Stimulated activated CD4-positive, alpha-beta T cell treated with anti-CD3 and anti-CD28 coated beads, Interleukin-15, amount 100 ng/mL, for 24 hours (primary cell): ENCODE measurements around the gene SLC22A6.
A peak's percentile ranks its signal among the peaks of the same experiment; 100 is the strongest.
"Not testable (repeated sequence)": the region's sequence is repeated elsewhere in the genome, so short reads cannot be mapped to it uniquely, and the experiment has no call there.

Experiments used
- DNase-seq: peaks from one replicate; pipeline ENCODE4 v3.0.0-alpha.2; 2020

SLC22A6 gene

DNA sequence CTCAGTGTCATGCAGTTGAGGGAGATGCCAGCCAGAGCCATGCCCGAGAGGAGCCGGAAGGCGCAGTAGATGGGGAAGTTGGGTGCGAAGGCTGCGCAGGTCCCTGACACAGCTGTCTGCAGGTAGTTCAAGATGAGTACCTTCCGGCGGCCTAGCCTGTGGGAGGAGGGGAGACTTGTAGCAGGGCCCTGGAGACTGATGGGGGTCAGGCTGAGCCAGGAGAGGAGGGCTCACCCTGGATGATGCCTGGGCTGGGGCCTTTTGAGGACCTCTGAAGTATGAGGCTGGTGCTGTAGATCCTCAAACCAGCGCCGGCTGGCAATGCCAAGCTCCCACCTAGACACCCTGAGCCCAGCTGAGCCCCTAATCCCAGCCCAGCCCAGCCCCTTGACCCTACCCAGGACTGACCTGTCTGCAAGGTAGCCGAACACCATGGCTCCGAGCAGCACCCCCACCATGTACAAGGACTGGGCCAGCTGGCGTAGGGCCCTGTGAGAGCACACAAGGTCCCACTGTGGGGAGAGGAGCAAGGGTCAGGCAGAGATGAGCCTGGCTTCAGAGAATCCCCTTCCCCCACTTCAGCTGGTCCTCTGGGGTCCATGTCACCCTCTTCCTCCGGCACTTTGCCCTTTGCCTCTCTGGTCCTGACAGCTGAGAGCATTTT is 1.1 kb downstream of the SLC22A6 start:
- DNase-seq, result no peak

DNA sequence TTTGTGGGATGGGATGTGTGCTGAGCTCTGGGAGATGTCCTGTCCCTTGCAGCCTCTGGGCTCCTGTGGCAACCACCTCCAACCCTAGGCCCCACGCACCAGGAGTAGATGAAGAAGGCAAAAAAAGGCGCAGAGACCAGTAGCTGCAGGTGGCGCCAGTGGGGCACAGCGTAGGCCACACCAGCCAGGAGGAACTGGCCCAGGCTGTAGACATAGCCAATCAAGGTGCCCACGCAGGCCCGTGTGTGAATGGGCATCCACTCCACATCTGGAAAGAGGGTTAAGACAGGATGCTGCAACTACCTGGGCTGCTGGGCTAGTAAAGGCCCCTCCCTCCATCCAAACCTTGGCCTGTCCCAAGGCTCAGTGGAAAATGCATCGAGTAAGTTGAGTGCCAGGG is 3.0 kb downstream of the SLC22A6 start:
- DNase-seq, result no peak

DNA sequence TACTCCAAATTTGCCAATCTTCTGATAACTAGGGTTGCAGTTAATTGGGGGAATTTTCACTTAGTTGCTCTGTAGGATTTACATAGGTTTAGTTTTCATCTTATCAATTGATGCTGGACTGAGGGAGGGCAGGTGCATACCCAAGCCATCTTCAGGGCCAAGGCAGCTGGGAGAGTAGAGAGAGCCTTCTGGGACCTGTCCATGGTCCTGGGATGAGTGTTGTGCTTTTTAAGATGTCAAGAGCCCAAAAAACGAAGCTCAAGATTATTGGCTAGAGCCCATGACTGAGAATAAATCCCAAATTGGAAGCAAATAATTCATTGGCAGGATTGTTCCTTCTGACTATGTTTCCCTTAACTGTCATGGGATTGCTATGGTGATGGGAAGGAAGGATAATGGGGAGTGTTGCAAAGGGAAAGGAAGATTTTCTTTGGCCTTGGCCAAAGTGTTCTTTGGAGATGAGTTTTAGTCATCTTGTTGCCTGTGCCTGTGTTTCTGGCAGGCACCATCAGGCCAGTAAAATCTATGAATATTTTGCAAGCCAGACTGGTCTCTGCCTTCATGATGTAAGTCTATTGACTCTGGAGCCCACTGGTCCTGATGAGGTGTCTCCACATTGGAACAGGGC is 4.5 kb downstream of the SLC22A6 start:
- no peak for DNase-seq

DNA sequence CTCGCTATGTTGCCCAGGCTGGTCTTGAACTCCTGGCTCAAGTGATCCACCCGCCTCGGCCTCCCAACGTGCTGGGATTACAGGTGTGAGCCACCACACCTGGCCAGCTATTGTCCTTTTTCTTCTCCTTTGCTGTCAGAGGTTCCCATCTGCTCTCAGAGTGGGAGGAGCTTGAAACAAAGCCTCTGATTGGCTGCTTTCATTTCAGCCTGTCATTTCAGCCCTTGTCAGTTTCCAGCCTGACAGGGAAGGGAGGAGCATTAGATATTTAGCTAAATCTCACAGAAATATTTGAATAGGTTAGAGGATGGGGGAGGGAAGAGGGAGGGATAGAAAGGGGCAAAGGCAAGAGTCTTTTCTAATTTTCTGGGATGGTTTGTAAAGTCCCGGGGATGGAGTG is 8.7 kb downstream of the SLC22A6 start:
- no peak for DNase-seq

DNA sequence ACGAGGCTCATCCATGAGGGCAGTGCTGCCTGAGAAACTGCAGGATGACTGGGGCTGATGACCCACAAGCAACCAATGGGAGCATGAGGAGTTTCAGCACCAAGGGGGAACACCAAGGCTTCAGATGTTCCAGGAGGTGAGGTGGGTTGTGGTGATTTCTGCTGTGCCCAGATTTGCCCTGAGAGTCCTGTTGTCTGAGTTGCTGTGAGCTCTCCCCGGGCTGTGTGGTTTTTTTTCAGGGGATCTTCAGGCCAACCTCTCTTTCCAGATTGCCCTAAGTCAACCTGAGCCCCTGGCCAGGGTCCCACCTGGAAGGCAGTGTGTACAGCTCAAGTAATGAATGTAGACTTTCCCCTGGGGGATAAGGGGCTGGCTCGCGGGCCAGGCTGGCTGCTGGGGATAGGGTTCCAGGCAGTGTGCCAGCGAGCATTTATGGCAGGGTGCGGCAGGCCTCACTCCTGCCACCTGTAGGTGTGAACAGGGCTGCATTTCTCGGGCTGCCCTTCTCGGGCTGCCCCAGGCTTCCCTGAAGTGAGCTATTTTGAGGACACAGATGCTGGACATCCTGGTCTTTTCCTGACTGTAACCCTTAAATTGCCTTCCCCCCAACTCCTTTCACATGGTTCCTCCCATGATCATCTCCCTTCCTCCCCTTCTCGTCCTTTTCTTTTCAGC is 9.8 kb downstream of the SLC22A6 start:
- DNase-seq, result peak; percentile 40

DNA sequence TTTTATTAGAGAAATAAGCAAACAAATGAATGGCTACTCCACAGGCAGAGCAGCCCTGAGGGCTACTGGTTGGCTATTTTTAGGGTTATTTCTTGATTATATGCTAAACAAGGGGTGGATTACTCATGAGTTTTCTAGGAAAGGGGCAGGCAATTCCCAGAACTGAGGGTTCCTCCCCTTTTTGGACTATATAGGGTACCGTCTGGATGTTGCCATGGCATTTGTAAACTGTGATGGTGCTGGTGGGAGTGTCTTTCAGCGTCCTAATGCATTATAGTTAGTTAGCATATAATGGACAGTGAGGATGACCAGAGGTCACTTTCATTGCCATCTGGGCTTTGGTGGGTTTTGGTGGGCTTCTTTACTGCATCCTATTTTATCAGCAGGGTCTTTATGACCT is 19.2 kb downstream of the SLC22A6 start:
- DNase-seq, result no peak

DNA sequence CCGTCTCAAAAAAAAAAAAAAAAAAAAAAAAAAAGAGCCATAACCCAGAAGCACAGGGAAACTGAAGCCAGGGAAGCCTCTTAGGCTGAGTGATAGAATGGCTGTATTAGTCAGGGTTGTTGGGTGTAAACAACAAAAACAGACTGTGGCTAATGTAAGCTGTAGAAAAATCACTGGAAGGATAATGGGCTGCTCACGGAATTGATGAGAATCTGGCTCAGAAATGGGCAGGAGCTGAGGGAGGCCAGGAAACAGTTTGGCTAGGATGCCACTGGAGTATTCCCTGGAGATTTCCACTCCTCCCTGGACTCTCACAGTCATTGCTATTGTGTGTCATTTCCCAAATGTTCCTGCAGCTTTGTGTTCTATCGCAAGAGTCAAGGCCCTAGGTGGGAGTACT is 22.4 kb downstream of the SLC22A6 start:
- no peak for DNase-seq

DNA sequence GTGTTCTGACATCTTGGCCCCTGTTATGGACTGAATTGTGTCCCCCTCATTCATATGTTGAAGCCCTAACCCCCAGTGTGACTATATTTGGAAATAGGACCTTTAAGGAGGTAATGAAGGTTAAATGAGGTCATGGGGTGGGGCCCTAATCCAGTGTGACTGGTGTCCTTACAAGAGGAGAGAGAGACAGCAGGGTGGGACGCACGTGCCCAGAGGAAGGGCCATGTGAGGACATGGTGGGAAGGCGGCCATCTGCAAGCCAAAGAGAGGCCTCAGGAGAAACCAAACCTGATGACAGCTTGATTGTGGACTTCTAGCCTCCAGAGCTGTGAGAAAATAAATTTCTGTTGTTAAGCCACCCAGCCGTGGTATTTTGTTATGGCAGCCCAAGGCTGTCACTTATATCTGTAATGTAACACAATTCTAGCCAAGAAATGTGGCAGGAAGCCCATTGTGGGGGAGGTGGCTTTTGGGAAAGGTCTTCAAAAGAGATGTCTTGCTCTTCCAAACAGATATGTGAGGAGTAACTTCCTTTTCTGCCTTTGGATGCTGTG is 23.7 kb downstream of the SLC22A6 start:
- no peak for DNase-seq

DNA sequence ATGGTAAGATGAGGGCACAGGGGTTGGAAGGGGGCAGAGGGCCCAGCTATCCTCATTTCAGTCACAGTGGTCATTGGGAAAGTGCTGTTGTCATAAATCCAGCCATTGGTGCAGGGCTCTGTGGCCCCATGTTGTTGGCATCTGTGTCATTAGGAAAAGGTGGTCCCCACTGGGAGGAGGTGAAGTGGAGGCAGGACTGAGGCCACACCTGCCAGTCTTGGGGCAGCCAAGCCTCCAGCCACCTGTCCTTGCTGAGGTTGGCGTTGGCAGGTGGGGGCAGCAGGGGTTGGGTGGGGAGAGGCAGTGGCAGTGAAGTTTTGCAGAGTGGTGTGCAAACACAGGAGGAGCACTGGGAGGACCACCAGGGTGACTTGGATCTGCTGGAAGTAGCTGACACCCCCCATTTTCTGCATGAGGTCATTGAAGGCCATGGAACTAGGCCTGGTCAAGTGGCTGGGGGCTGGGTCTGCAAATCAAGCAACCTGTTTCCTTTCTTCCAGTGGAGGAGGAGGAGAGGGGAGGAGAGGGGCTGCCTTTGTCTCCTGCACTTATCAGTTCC is 25.3 kb downstream of the SLC22A6 start:
- no peak for DNase-seq

DNA sequence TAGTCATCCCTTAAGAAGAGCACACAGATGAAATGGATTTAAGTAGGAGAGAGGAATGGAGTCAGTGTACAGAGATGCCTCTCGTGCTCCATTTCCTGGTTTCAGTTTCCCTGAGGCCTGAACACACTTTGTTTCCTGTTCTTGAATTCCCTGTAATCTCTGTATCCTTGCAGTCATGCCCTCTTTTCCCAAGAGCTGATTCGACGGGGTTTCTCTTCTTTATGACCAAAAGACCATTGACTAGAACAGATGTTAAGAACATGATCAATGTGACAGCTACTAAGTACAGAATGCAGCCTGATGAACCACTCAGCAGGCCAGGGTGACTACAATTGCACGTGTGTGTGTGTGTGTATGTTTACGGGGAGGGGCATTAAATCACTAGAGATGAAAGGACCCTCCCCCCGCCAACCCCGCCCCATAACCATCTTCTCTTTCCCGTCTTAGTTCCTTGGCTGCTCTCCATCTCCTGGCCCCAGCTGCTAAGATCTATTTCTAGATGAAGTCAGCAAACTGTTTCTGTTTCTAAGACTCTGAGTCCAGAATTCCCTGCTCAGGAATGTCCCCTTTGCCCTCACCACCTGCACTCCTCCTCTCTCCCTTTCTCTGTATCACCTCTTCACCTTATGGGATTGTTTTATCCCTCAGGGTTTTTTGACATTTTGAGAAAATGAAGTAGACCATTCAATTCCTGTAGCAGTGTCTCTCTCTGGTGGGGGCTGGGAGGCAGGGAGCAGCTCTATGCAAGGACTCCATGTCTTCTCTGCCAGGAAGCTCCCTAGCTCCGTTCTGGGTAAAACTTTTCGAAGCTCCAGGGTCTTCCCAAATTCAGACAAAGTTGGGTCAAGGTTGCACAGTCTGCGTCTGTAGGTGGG is 26.0 kb downstream of the SLC22A6 start:
- DNase-seq, result no peak

DNA sequence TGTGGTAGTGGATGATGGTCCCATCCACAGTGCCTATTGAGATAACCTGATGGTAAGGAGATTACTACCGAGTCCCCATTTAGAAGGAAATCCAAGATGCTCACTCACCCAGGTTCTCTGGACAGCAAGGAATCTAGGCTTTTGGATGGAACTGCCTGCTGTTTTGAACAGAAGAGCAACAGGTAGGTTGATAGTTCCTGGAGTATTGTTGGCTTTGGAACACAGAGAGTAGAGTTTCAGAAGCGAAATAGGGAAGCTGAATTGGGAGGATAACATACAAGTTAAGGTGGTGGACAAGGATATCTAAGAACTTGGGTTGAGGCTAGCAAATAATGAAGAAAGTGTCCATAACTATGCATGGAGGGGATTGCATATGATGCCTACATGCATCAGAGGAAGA is 27.6 kb downstream of the SLC22A6 start:
- DNase-seq, result no peak

DNA sequence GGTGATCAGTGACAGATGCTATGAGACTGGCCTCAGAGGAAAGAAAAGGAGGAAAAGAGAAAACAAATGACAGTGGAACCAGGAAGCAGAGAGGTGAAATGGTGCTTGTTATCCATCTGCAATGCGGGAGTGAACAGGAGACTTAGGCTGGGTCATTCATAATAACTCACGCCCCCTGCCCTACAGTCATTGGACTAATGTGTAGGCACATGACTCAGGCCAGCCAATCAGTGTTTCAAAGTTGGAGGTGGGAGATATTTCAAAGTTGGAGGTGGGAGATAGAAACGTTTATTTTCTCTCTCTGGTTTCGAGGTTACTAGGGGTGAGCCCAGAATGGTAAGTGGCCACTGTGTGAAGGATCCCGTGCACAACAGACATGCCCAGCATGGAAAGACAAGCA is 30.3 kb downstream of the SLC22A6 start:
- no peak for DNase-seq

DNA sequence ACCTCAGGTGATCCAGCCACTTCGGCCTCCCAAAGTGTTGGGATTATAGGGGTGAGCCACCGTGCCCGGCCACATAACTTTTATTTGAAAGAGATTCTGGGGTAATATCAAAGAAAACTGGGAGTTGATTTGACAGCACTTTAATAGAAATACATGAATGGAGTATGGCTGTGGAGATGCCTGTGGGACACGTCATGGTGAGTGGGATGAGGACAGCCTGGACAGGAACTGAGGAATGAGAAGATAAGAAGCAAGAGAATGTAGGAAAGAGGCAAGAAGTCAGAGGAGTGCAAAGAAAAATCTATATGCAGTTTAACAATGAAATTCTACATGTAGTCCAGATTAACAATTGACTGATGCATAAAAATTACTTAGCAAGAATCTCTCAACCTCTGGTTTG is 31.0 kb downstream of the SLC22A6 start:
- no peak for DNase-seq

DNA sequence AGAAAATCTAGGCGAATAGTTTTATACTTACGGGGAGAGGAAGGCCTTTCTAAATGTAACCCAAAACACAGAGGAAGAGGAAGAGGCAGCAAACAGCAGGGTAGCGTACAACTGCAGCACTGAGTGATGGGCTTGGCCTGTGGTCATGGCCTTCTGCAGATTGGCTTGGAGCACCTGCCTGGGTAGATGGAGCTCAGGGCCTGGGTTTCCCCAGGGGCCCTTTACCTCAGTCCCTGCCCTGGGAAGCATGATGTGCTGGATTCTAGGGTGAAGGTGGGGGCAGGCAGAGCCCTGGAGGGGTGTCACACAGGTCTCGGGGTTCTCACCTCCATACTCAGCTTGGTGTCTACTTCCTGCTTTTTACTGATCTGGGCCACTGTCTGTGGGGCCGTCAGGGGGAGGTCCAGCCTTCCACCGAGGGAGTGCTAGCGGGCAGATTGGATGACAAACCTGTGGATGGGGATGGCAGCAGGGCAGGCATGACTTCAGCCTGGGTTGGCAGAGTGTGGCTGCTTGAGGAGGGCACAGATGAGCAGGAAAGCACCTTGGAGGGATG is 35.9 kb downstream of the SLC22A6 start:
- no peak for DNase-seq

DNA sequence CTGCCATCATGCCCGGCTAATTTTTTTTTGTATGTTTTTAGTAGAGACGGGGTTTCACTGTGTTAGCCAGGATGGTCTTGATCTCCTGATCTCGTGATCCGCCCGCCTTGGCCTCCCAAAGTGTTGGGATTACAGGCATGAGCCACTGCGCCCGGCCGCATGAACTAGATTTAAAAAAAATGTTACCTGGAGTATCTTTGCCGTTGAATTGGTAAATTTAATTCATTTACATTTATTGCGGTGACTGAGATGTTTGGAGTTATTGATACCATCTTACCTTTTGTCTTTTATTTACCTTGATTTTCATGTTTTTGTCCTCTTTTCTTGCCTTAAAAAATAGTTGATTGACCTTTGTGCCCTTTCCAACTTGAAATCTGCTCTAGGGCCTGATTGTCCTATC is 39.2 kb downstream of the SLC22A6 start:
- DNase-seq, result not testable (repeated sequence)

DNA sequence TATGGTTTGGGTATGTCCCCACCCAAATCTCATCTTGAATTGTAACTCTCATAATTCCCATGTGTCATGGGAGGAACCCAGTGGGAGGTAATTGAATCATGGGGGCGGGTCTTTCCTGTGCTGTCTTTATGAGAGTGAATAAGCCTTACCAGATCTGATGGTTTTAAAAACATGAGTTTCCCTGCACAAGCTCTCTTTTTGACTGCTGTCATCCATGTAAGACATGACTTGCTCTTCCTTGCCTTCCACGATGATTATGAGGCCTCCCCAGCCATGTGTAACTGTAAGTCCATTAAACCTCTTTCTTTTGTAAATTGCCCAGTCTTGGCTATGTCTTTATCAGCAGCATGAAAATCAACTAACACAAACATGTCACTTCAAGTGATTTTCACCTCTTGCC is 47.2 kb downstream of the SLC22A6 start:
- DNase-seq, result not testable (repeated sequence)

DNA sequence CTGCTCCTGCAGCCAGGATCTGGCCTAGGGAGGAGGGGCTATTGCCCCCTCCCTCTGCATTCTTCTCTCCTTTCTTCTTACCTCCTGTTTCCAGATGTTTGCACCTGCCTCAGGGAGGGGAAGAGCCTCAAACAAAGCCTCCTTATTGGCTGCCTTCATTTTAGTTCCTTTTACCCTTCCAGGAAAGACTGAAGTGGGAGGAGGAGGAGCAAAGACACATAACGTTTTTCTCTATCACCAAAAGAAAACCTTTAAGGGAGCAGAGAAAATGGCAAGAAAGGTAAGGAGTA is 50.3 kb downstream of the SLC22A6 start:
- no peak for DNase-seq

DNA sequence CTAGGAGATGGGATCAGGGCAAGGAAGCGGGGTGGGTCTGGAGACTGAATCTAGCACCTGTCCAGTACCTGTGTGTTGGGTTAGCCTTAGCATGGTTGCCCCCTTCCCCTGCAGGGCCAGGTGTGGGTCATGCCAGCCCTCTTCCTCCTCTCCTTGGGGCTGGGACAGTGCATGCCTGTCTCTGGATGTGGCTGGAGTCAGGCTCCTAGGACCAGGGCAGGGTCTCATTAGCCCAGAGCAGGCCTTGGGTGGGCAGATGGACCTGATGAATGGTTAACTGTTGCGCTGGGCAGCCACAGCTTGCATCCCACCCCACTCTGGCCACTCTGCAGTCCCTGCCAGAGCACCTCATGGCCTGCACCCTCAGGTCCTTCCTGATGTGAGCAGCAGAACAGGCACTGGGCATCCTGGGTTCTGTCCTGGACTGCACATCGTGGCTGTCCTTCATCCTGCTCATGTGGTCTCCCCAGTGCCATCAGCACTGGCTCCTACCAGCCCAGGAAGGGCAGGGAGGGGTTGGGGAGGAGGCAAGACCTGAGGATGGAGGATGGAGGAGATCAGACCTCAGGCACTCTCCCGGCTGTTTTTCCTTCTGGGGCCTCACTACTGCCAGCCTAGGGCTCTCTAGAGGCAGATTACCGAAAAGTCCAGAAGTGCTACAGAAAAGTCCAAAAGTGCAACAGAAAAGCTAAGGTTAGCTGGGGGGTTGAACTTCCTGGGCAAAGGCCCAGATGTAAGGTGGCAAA is 50.8 kb downstream of the SLC22A6 start:
- DNase-seq, result no peak

DNA sequence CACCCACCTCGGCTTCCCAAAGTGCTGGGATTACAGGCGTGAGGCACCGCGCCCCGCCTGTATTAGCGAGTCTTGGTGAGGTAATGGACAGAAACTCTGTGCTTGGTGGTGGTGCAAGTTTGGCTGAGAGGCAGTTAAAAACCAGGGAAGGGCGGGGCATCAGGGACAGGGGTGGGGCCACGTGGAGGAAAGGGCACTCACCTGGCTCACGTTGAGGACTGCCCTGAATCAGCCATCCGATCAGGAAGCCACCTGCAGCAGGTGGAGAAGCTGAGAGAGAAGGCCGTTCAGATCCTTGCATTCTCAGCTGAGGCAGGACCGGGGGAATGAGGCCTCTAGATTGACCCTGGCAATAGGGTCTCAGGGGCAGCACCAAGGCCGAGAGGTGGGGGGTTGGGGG is 51.5 kb downstream of the SLC22A6 start:
- DNase-seq, result no peak

DNA sequence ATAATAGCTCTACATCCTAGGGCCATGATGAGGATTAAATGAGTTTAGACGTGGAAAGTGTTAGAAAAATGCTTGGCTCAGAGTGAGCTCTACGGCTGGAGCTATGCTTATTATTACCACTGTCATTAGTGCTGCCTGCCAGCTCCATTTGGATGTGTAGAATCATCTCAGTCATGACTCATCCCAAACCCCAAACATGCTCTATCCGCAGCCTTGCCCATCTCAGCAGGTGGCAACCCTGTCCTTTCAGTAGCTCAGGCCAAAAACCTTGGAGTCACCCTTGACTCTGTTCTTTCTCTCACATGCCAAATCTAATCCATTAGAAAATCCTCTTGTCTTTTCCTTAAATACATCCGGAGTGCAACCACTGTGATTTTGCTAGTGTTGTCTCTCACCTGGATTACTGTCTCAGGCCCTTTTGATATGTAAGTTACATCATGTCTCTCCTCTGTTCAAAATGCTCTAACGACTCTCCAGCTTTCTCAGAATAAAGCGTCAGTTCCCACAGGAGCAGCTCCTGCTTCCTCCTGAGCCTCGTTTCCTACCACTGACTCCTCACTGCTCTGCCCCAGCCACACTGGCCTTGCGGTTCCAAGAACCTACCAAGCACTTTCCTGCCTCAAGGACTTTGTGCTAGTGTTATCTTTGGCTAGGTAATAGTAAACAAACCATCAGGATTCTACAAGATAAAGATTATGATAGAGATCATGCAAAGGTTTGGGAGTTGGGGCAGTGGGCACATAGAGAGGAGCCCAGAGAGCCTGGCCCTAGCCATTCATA is 53.1 kb downstream of the SLC22A6 start:
- no peak for DNase-seq

DNA sequence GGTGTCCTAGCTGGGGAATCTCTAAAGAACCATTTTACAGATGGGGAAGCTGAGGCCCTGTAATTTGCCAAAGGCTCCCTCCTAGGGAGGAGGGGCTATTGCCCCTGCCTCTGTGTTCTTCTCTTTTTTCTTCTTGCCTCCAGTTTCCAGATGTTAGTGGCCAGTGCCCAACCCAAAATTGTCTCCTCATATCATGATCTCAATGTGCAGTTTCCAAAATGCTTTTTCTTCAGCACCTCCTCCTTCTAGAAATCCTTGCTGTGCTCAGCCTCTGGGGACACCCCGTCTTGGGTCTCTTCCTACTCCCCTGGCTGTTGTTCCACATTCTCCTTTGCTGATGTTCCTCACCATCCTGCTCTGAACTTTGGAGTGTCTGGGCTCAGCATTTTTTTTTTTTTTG is 54.1 kb downstream of the SLC22A6 start:
- DNase-seq, result no peak
